Cardiac muscle cell (in vitro differentiated cells and primary cell): ENCODE data around the gene PARP16. TPM values are rescaled to one million over a fixed set of nuclear protein-coding genes. Genes with fewer than 3 reads are reported as not detected.

Source experiments
- DNase-seq, 2 donors: peaks; one replicate each; pipeline versions ENCODE4 v3.0.0 to v3.0.0-alpha.2; 2010 to 2017; ENCODE audit warnings: low read depth in 1 of 2, low spot score in 1 of 2
- H3K27ac ChIP-seq: fragments of 200-600 bp; sonication (generic); 2 replicates; pipeline ENCODE4 v1.5.1; 2016
- H3K27me3 ChIP-seq: fragments of 200-600 bp; sonication (generic); 2 replicates; pipeline ENCODE4 v1.6.0; 2016; ENCODE audit warnings: control low read depth
- H3K36me3 ChIP-seq: fragments of 200-600 bp; sonication (generic); 2 replicates; pipeline ENCODE4 v1.5.1; 2016; ENCODE audit warnings: control low read depth
- H3K4me1 ChIP-seq: fragments of 200-600 bp; sonication (generic); 2 replicates; pipeline ENCODE4 v1.8.1; 2017; ENCODE audit warnings: low read depth, mild to moderate bottlenecking, mixed run types
- H3K4me3 ChIP-seq: fragments of 200-600 bp; sonication (generic); 2 replicates; pipeline ENCODE4 v1.5.1; 2016; ENCODE audit warnings: mild to moderate bottlenecking
- H3K9me3 ChIP-seq: fragments of 200-600 bp; sonication (generic); 2 replicates; pipeline ENCODE4 v1.5.1; 2017; ENCODE audit warnings: low read depth, mild to moderate bottlenecking, control low read depth
- CTCF ChIP-seq: IDR thresholded peaks from 2 replicates; pipeline ENCODE4 v1.5.1; 2012; ENCODE audit warnings: low read depth, mild to moderate bottlenecking, low read length
- polyA plus RNA-seq: library from polyadenylated mRNA; unstranded; fragments of >200 nt; fragmentation: Nextera tagmentation; extraction: Ambion mirVana; gene quantifications from 2 replicates; pipeline ENCODE4 v1.2.1, GENCODE V29; 2016
- total RNA-seq: library from RNA; depleted of rRNA; stranded (reverse); fragments of >200 nt; gene quantifications from 2 replicates; pipeline ENCODE4 v1.2.3, GENCODE V29; 2016

PARP16 gene
- 13.3 and 14.2 TPM in 2 replicates for total RNA-seq
- 16.9 and 24.4 TPM in 2 replicates for polyA plus RNA-seq

GRCh38 chr15:65286704-65287519 lies at the start of gene PARP16:
PARP16 (minus strand) TSS chr15:65286883; CDS start chr15:65286426, 457 bp downstream.
- peak; percentile 32 for TF ChIP-seq CTCF
- H3K4me3 ChIP-seq, result peak within 1 kb of the TSS; percentile 36
- DNase-seq, result peak; percentile 89 to 96
- no peaks in the 10 kb centered on the region for H3K27me3 ChIP-seq
- H3K27ac ChIP-seq, result peak within 1 kb of the TSS; percentile 79
- H3K4me1 ChIP-seq, result peaks cover 8% of the 10 kb centered on the region
- no peaks in the 10 kb centered on the region for H3K9me3 ChIP-seq
- no peaks in the 10 kb centered on the region for H3K36me3 ChIP-seq

- Histone ChIP-seq H3K9me3 (no peaks in the 10 kb centered on the region), H3K27me3 (no peaks in the 10 kb centered on the region), H3K36me3 (no peaks in the 10 kb centered on the region), H3K4me3 (no peak overlapping the region), H3K27ac (no peak overlapping the region), H3K4me1 (peaks cover 25% of the 10 kb centered on the region)
- no peak for TF ChIP-seq CTCF
- DNase-seq, result no peak
Measured at GRCh38 chr15:65335278-65336055, 48.8 kb upstream of the PARP16 start.

GRCh38 chr15:65334586-65335231 lies 48.0 kb upstream of the PARP16 start:
- no peak for TF ChIP-seq CTCF
- no peak for DNase-seq

GRCh38 chr15:65333856-65334255 lies 47.2 kb upstream of the PARP16 start:
- Histone ChIP-seq H3K9me3 (no peaks in the 10 kb centered on the region), H3K27ac (no peak overlapping the region)
- no peak for TF ChIP-seq CTCF

More at GRCh38 chr15:65334586-65335231, 48.0 kb upstream of the PARP16 start:
- Histone ChIP-seq H3K36me3 (no peaks in the 10 kb centered on the region), H3K4me3 (no peak overlapping the region), H3K27ac (no peak overlapping the region), H3K4me1 (peaks cover 18% of the 10 kb centered on the region), H3K9me3 (no peaks in the 10 kb centered on the region), H3K27me3 (no peaks in the 10 kb centered on the region)

GRCh38 chr15:65333148-65333820 lies 46.6 kb upstream of the PARP16 start:
- Histone ChIP-seq H3K4me3 (no peak overlapping the region), H3K27me3 (no peaks in the 10 kb centered on the region), H3K9me3 (no peaks in the 10 kb centered on the region), H3K36me3 (no peaks in the 10 kb centered on the region), H3K27ac (no peak overlapping the region), H3K4me1 (peaks cover 18% of the 10 kb centered on the region)
- DNase-seq, result no peak
- TF ChIP-seq CTCF, result no peak

More at GRCh38 chr15:65333856-65334255, 47.2 kb upstream of the PARP16 start:
- DNase-seq, result no peak
- H3K4me1 ChIP-seq, result peaks cover 18% of the 10 kb centered on the region
- no peaks in the 10 kb centered on the region for H3K36me3 ChIP-seq
- no peak overlapping the region for H3K4me3 ChIP-seq
- H3K27me3 ChIP-seq, result no peaks in the 10 kb centered on the region
